Activated naive CD8-positive, alpha-beta T cell treated with anti-CD3 and anti-CD28 coated beads, Interleukin-2, amount 50 U/mL, for 16 hours (primary cell): ENCODE measurements around the gene GPC6.

ENCODE experiments used
- DNase-seq: peaks from one replicate; pipeline ENCODE4 v3.0.0-alpha.2; 2020; ENCODE audit warnings: low read depth, low spot score

The GPC6 gene

GRCh38 chr13:94400874-94401273, 1174.3 kb downstream of the GPC6 start:
- no peak for DNase-seq

- DNase-seq: no peak
Measured at GRCh38 chr13:94408314-94409036, 1181.9 kb downstream of the GPC6 start.

GRCh38 chr13:94411747-94412146, 1185.1 kb downstream of the GPC6 start:
- no peak for DNase-seq

- no peak for DNase-seq
Measured at GRCh38 chr13:94412870-94413597, 1186.4 kb downstream of the GPC6 start.

- DNase-seq: no peak
Measured at GRCh38 chr13:94413598-94413944, 1187.0 kb downstream of the GPC6 start.

GRCh38 chr13:94414141-94414540, 1187.5 kb downstream of the GPC6 start:
- DNase-seq: no peak

GRCh38 chr13:94414708-94415107, 1188.1 kb downstream of the GPC6 start:
- no peak for DNase-seq

GRCh38 chr13:94415500-94416237, 1189.1 kb downstream of the GPC6 start:
- no peak for DNase-seq

GRCh38 chr13:94416454-94417080, 1190.0 kb downstream of the GPC6 start:
- no peak for DNase-seq

- no peak for DNase-seq
Measured at GRCh38 chr13:94417294-94417693, 1190.7 kb downstream of the GPC6 start.

- no peak for DNase-seq
Measured at GRCh38 chr13:94419304-94419924, 1192.8 kb downstream of the GPC6 start.

GRCh38 chr13:94419925-94420305, 1193.3 kb downstream of the GPC6 start:
- no peak for DNase-seq

GRCh38 chr13:94427313-94427953, 1200.8 kb downstream of the GPC6 start:
- no peak for DNase-seq

- DNase-seq: no peak
Measured at GRCh38 chr13:94431574-94431973, 1205.0 kb downstream of the GPC6 start.

- no peak for DNase-seq
Measured at GRCh38 chr13:94431987-94432386, 1205.4 kb downstream of the GPC6 start.

GRCh38 chr13:94433055-94433961, 1206.7 kb downstream of the GPC6 start:
- no peak for DNase-seq

- DNase-seq: no peak
Measured at GRCh38 chr13:94435604-94436226, 1209.1 kb downstream of the GPC6 start.

- DNase-seq: no peak
Measured at GRCh38 chr13:94444826-94445225, 1218.2 kb downstream of the GPC6 start.

GRCh38 chr13:94454334-94454733, 1227.7 kb downstream of the GPC6 start:
- no peak for DNase-seq

GRCh38 chr13:94454906-94455305, 1228.3 kb downstream of the GPC6 start:
- no peak for DNase-seq
